HG03457 (cell line): ENCODE results near the gene TCEA3.

Experiments
- ATAC-seq: cut with Tn5 transposase; IDR thresholded peaks from one replicate; pipeline ENCODE4 v1.9.1; 2021; ENCODE audit warnings: moderate number of reproducible peaks; ENCODE audit not compliant: unreplicated experiment

Gene TCEA3

GRCh38 chr1:23370330-23370708, 54.2 kb downstream of the TCEA3 start:
- no peak for ATAC-seq

- no peak for ATAC-seq
Observed at GRCh38 chr1:23369335-23370013, 55.1 kb downstream of the TCEA3 start, which contains the start of gene ZNF436. ZNF436 (minus strand) TSS chr1:23369836; CDS start chr1:23368005, 1,831 bp downstream.

GRCh38 chr1:23368562-23369334, 55.8 kb downstream of the TCEA3 start:
- ATAC-seq, result peak; percentile 45

- ATAC-seq, result peak; percentile 84
Observed at GRCh38 chr1:23367791-23368561, 56.6 kb downstream of the TCEA3 start.

GRCh38 chr1:23367451-23367790, 57.1 kb downstream of the TCEA3 start:
- no peak for ATAC-seq

GRCh38 chr1:23366598-23366997, 58.0 kb downstream of the TCEA3 start:
- no peak for ATAC-seq

- no peak for ATAC-seq
Observed at GRCh38 chr1:23366146-23366545, 58.4 kb downstream of the TCEA3 start.

GRCh38 chr1:23362218-23362713, 62.3 kb downstream of the TCEA3 start:
- ATAC-seq, result no peak

GRCh38 chr1:23358310-23358875, 66.2 kb downstream of the TCEA3 start:
- ATAC-seq, result no peak

GRCh38 chr1:23357138-23357908, 67.2 kb downstream of the TCEA3 start:
- ATAC-seq, result no peak

GRCh38 chr1:23356471-23357137, 67.9 kb downstream of the TCEA3 start:
- no peak for ATAC-seq

- no peak for ATAC-seq
Observed at GRCh38 chr1:23354245-23354644, 70.3 kb downstream of the TCEA3 start.

GRCh38 chr1:23352096-23352695, 72.4 kb downstream of the TCEA3 start:
- ATAC-seq, result no peak

- no peak for ATAC-seq
Observed at GRCh38 chr1:23345920-23346319, 78.6 kb downstream of the TCEA3 start.

- ATAC-seq, result no peak
Observed at GRCh38 chr1:23344987-23345472, 79.5 kb downstream of the TCEA3 start.

GRCh38 chr1:23344111-23344986, 80.2 kb downstream of the TCEA3 start, which contains the start of gene HNRNPR:
HNRNPR (minus strand) TSS chr1:23344284; CDS start chr1:23341008, 3,276 bp downstream.
- ATAC-seq, result peak; percentile 89

- no peak for ATAC-seq
Observed at GRCh38 chr1:23343221-23344110, 81.1 kb downstream of the TCEA3 start.
